K562 treated with DMSO at 1 percent for 12 hours (cell line): ENCODE data around the gene UCN. TPM values are rescaled to one million over a fixed set of nuclear protein-coding genes. Genes with fewer than 3 reads are reported as not detected.

Source experiments
- total RNA-seq: library from RNA; unstranded; fragments of 300-600 nt; gene quantifications from 2 replicates; pipeline ENCODE4 v1.2.3, GENCODE V29; 2022; ENCODE audit not compliant: insufficient read depth

Gene UCN
- 10.6 and 12.6 TPM in 2 replicates for total RNA-seq

GRCh38 chr2:27308359-27308881 is at the start of gene UCN:
Gene UCN, minus strand, starts transcription at chr2:27308445. Its CDS starts 550 bp downstream, at chr2:27307895.

GRCh38 chr2:27356382-27357181 is 48.3 kb upstream of the UCN start, which contains the start of gene GTF3C2:
Gene GTF3C2, minus strand, starts transcription at chr2:27356764. Its CDS starts 13,210 bp downstream, at chr2:27343554.

GRCh38 chr2:27322766-27323595 is 14.7 kb upstream of the UCN start, which contains the start of gene MPV17:
Gene MPV17, minus strand, starts transcription at chr2:27323097. Its CDS starts 580 bp downstream, at chr2:27322517.

GRCh38 chr2:27281855-27282559 is 26.2 kb downstream of the UCN start, which contains the start of gene TRIM54:
Gene TRIM54, plus strand, starts transcription at chr2:27282429. Its CDS starts 303 bp downstream, at chr2:27282732.

GRCh38 chr2:27275211-27276150 is 32.8 kb downstream of the UCN start, which contains the start of gene DNAJC5G:
Gene DNAJC5G, plus strand, starts transcription at chr2:27275433. Its CDS starts 1,296 bp downstream, at chr2:27276729.

GRCh38 chr2:27262379-27263286 is 45.6 kb downstream of the UCN start, which contains the start of gene SLC30A3:
Gene SLC30A3, minus strand, starts transcription at chr2:27263047. Its CDS starts 141 bp downstream, at chr2:27262906.

Other genes starting within 250 kb of the UCN start
- gene OST4, start 236.8 kb downstream of the UCN start, total RNA-seq: 189 and 265 TPM in 2 replicates
- 1.4 and 2.9 TPM in 2 replicates for gene EMILIN1, start 229.8 kb downstream of the UCN start, total RNA-seq
- gene KHK, start 221.7 kb downstream of the UCN start, total RNA-seq: 13.5 and 20.4 TPM in 2 replicates
- gene CGREF1, start 189.3 kb downstream of the UCN start, total RNA-seq: not detected in 2 replicates
- gene ABHD1, start 184.6 kb downstream of the UCN start, total RNA-seq: not detected in 2 replicates
- gene PREB, start 173.8 kb downstream of the UCN start, total RNA-seq: 70.9 and 81.1 TPM in 2 replicates
- not detected in 2 replicates for gene PRR30, start 169.0 kb downstream of the UCN start, total RNA-seq
- not detected in 2 replicates for gene TCF23, start 159.4 kb downstream of the UCN start, total RNA-seq
- gene ATRAID, start 96.4 kb downstream of the UCN start, total RNA-seq: 90.6 and 94.9 TPM in 2 replicates
- 16.8 and 39.2 TPM in 2 replicates for gene SLC5A6, start 96.2 kb downstream of the UCN start, total RNA-seq
- 24.7 and 44.2 TPM in 2 replicates for gene CAD, start 91.1 kb downstream of the UCN start, total RNA-seq
- 1.9 and 3.6 TPM in 2 replicates for gene SLC30A3, start 45.4 kb downstream of the UCN start, total RNA-seq
- gene DNAJC5G, start 33.0 kb downstream of the UCN start, total RNA-seq: not detected in 2 replicates
- not detected in 2 replicates for gene TRIM54, start 26.0 kb downstream of the UCN start, total RNA-seq
- 51.4 and 75.4 TPM in 2 replicates for gene MPV17, start 14.7 kb upstream of the UCN start, total RNA-seq
- gene GTF3C2, start 48.3 kb upstream of the UCN start, total RNA-seq: 28.5 and 55.0 TPM in 2 replicates
- gene EIF2B4, start 61.9 kb upstream of the UCN start, total RNA-seq: 65.5 and 71.2 TPM in 2 replicates
- gene SNX17, start 62.2 kb upstream of the UCN start, total RNA-seq: 67.7 and 71.0 TPM in 2 replicates
- gene ZNF513, start 72.3 kb upstream of the UCN start, total RNA-seq: 9.7 and 14.6 TPM in 2 replicates
- 98.2 and 115 TPM in 2 replicates for gene PPM1G, start 101.1 kb upstream of the UCN start, total RNA-seq
- 51.5 and 71.6 TPM in 2 replicates for gene NRBP1, start 120.2 kb upstream of the UCN start, total RNA-seq
- gene KRTCAP3, start 133.9 kb upstream of the UCN start, total RNA-seq: 2.6 TPM in 1 of 2 replicates, not detected in the other
- 9.0 and 15.1 TPM in 2 replicates for gene IFT172, start 181.3 kb upstream of the UCN start, total RNA-seq
- gene FNDC4, start 186.8 kb upstream of the UCN start, total RNA-seq: 18.8 and 20.6 TPM in 2 replicates
- not detected in 2 replicates for gene GCKR, start 188.4 kb upstream of the UCN start, total RNA-seq